HEK293 (cell line): ENCODE data around the gene CACNG7.

Experiments
- GLIS1 ChIP-seq: fragments of 450-650 bp; formaldehyde crosslinking; IDR thresholded peaks from 2 replicates; pipeline ENCODE4 v1.5.1; 2016; ENCODE audit warnings: missing biosample characterization, missing genetic modification characterization
- HOXC10 ChIP-seq: sonication (generic); formaldehyde crosslinking; IDR thresholded peaks from 2 replicates; pipeline ENCODE4 v1.8.1; 2023; ENCODE audit warnings: mild to moderate bottlenecking, missing genetic modification reagents
- KLF1 ChIP-seq: fragments of 450-650 bp; formaldehyde crosslinking; IDR thresholded peaks from 2 replicates; pipeline ENCODE4 v1.5.1; 2016; ENCODE audit warnings: missing biosample characterization, missing genetic modification characterization
- PRDM1 ChIP-seq: fragments of 450-650 bp; formaldehyde crosslinking; IDR thresholded peaks from 2 replicates; pipeline ENCODE4; 2016; ENCODE audit warnings: missing biosample characterization, missing genetic modification characterization
- SP2 ChIP-seq: fragments of 450-650 bp; formaldehyde crosslinking; IDR thresholded peaks from 2 replicates; pipeline ENCODE4 v1.5.1; 2016; ENCODE audit warnings: missing biosample characterization, missing genetic modification characterization
- ZEB2 ChIP-seq: fragments of 450-650 bp; formaldehyde crosslinking; IDR thresholded peaks from 2 replicates; pipeline ENCODE4 v1.5.1; 2016; ENCODE audit warnings: missing biosample characterization, missing genetic modification characterization
- ZFHX2 ChIP-seq: fragments of 450-650 bp; formaldehyde crosslinking; conservative IDR thresholded peaks from 2 replicates; pipeline ENCODE4 v1.5.1; 2016; ENCODE audit warnings: missing biosample characterization, missing genetic modification characterization
- ZNF138 ChIP-seq: fragments of 450-650 bp; formaldehyde crosslinking; IDR thresholded peaks from 2 replicates; pipeline ENCODE4 v1.5.1; 2016; ENCODE audit warnings: missing biosample characterization, missing genetic modification characterization, borderline replicate concordance
- ZNF302 ChIP-seq: fragments of 450-650 bp; formaldehyde crosslinking; IDR thresholded peaks from 2 replicates; pipeline ENCODE4 v1.5.1; 2016; ENCODE audit warnings: missing biosample characterization, missing genetic modification characterization, low read depth
- ZNF335 ChIP-seq: fragments of 450-650 bp; formaldehyde crosslinking; conservative IDR thresholded peaks from 2 replicates; pipeline ENCODE4 v1.5.1; 2016; ENCODE audit warnings: missing biosample characterization, missing genetic modification characterization
- ZNF350 ChIP-seq: fragments of 450-650 bp; formaldehyde crosslinking; IDR thresholded peaks from 2 replicates; pipeline ENCODE4 v1.5.0; 2017; ENCODE audit warnings: missing biosample characterization, mild to moderate bottlenecking, missing genetic modification characterization
- ZNF366 ChIP-seq: fragments of 450-650 bp; formaldehyde crosslinking; conservative IDR thresholded peaks from 2 replicates; pipeline ENCODE4 v1.5.1; 2016; ENCODE audit warnings: missing biosample characterization, missing genetic modification characterization
- ZNF394 ChIP-seq: fragments of 450-650 bp; formaldehyde crosslinking; IDR thresholded peaks from 2 replicates; pipeline ENCODE4 v1.5.1; 2016; ENCODE audit warnings: missing biosample characterization, missing genetic modification characterization, mild to moderate bottlenecking, moderate library complexity, borderline replicate concordance
- ZNF658 ChIP-seq: fragments of 450-650 bp; formaldehyde crosslinking; IDR thresholded peaks from 2 replicates; pipeline ENCODE4; 2016; ENCODE audit warnings: missing biosample characterization, missing genetic modification characterization
- ZNF670 ChIP-seq: fragments of 450-650 bp; formaldehyde crosslinking; IDR thresholded peaks from 2 replicates; pipeline ENCODE4 v1.5.1; 2016; ENCODE audit warnings: missing biosample characterization, missing genetic modification characterization, low read depth
- ZNF776 ChIP-seq: fragments of 450-650 bp; formaldehyde crosslinking; IDR thresholded peaks from 2 replicates; pipeline ENCODE4 v1.5.0; 2017; ENCODE audit warnings: missing biosample characterization, missing genetic modification characterization, borderline replicate concordance
- ZXDB ChIP-seq: fragments of 450-650 bp; formaldehyde crosslinking; IDR thresholded peaks from 2 replicates; pipeline ENCODE4 v1.5.1; 2016; ENCODE audit warnings: missing biosample characterization, missing genetic modification characterization
- TF ChIP-seq, protein P1 (sequence below): fragments of 450-650 bp; formaldehyde crosslinking; IDR thresholded peaks from 2 replicates; pipeline ENCODE4 v1.5.1; 2016; ENCODE audit warnings: missing biosample characterization, missing genetic modification characterization
- TF ChIP-seq, protein P2 (sequence below): fragments of 450-650 bp; formaldehyde crosslinking; IDR thresholded peaks from 2 replicates; pipeline ENCODE4 v1.5.1; 2016; ENCODE audit warnings: missing biosample characterization, missing genetic modification characterization
- TF ChIP-seq, protein P3 (sequence below): fragments of 450-650 bp; formaldehyde crosslinking; IDR thresholded peaks from 2 replicates; pipeline ENCODE4 v1.5.1; 2016; ENCODE audit warnings: missing biosample characterization, missing genetic modification characterization
- TF ChIP-seq, protein P4 (sequence below): fragments of 450-650 bp; formaldehyde crosslinking; IDR thresholded peaks from 2 replicates; pipeline ENCODE4 v1.5.1; 2017; ENCODE audit warnings: missing biosample characterization, missing genetic modification characterization
- TF ChIP-seq, protein P5 (sequence below): fragments of 450-650 bp; formaldehyde crosslinking; IDR thresholded peaks from 2 replicates; pipeline ENCODE4 v1.5.1; 2016; ENCODE audit warnings: missing biosample characterization, missing genetic modification characterization

The CACNG7 gene

DNA sequence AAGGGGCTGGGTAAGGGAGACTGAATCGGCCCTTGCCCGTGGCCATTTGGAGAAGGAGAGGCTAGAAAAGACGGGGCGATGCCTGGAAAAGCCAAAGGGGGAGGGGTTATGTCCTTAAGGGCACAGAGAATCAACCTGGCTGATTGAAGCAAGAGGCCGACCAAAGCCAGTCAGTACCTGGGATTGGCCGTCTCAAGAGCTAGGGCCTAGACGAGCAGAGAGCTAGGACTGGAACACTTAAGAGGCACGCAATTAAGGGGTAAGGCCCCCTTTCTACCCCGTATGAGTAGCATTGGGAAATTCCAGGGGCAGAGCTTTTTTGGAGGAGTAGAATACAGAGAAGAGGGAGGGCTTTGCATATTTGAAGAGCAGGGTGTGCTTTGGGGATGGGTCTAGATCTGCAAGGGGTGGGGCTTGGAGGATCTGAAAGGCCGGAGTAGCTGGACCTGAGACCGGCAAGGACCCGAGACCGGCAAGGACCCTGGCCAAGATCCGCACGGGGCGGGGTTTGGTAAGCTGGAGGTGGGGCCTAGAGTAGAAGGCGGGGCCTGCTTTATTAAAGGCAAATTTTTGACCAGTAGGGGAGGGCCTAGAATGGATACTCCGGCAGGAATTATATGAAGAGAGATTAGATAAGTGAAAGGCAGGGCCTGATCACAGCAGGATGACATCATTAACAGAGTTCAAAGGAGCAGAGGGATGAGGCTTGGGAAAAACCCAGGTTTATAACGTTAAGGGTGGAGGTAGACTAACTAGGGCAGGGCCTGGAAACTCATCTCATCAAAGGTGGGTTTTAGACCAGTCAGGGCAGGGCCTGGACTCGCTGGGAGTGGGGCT lies 71.7 kb downstream of the CACNG7 start (continued):
- TF ChIP-seq, protein P1, sequence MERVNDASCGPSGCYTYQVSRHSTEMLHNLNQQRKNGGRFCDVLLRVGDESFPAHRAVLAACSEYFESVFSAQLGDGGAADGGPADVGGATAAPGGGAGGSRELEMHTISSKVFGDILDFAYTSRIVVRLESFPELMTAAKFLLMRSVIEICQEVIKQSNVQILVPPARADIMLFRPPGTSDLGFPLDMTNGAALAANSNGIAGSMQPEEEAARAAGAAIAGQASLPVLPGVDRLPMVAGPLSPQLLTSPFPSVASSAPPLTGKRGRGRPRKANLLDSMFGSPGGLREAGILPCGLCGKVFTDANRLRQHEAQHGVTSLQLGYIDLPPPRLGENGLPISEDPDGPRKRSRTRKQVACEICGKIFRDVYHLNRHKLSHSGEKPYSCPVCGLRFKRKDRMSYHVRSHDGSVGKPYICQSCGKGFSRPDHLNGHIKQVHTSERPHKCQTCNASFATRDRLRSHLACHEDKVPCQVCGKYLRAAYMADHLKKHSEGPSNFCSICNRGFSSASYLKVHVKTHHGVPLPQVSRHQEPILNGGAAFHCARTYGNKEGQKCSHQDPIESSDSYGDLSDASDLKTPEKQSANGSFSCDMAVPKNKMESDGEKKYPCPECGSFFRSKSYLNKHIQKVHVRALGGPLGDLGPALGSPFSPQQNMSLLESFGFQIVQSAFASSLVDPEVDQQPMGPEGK = peak; percentile 50
- TF ChIP-seq KLF1 (tag by site-specific recombination) = peak; percentile 91
- TF ChIP-seq SP2 (tag by site-specific recombination) = peak; percentile 38
- TF ChIP-seq ZNF658 = no peak
- peak; percentile 75 for TF ChIP-seq ZNF350 (tag by site-specific recombination)
- peak; percentile 72 for TF ChIP-seq ZXDB (tag by site-specific recombination)
- no peak for TF ChIP-seq ZNF670 (tag by site-specific recombination)
- TF ChIP-seq GLIS1 (tag by site-specific recombination) = no peak
- no peak for TF ChIP-seq ZNF138 (tag by site-specific recombination)
- TF ChIP-seq, protein P2, sequence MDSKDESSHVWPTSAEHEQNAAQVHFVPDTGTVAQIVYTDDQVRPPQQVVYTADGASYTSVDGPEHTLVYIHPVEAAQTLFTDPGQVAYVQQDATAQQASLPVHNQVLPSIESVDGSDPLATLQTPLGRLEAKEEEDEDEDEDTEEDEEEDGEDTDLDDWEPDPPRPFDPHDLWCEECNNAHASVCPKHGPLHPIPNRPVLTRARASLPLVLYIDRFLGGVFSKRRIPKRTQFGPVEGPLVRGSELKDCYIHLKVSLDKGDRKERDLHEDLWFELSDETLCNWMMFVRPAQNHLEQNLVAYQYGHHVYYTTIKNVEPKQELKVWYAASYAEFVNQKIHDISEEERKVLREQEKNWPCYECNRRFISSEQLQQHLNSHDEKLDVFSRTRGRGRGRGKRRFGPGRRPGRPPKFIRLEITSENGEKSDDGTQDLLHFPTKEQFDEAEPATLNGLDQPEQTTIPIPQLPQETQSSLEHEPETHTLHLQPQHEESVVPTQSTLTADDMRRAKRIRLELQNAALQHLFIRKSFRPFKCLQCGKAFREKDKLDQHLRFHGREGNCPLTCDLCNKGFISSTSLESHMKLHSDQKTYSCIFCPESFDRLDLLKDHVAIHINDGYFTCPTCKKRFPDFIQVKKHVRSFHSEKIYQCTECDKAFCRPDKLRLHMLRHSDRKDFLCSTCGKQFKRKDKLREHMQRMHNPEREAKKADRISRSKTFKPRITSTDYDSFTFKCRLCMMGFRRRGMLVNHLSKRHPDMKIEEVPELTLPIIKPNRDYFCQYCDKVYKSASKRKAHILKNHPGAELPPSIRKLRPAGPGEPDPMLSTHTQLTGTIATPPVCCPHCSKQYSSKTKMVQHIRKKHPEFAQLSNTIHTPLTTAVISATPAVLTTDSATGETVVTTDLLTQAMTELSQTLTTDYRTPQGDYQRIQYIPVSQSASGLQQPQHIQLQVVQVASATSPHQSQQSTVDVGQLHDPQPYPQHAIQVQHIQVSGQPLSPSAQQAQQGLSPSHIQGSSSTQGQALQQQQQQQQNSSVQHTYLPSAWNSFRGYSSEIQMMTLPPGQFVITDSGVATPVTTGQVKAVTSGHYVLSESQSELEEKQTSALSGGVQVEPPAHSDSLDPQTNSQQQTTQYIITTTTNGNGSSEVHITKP (tag by site-specific recombination) = peak; percentile 99
- TF ChIP-seq PRDM1 (tag by site-specific recombination) = peak; percentile 56; the same call in 1 of the 2 replicates
- TF ChIP-seq, protein P3, sequence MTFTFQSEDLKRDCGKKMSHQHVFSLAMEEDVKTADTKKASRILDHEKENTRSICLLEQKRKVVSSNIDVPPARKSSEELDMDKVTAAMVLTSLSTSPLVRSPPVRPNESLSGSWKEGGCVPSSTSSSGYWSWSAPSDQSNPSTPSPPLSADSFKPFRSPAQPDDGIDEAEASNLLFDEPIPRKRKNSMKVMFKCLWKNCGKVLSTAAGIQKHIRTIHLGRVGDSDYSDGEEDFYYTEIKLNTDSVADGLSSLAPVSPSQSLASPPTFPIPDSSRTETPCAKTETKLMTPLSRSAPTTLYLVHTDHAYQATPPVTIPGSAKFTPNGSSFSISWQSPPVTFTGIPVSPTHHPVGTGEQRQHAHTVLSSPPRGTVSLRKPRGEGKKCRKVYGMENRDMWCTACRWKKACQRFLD (tag by site-specific recombination) = no peak
- peak; percentile 100 for TF ChIP-seq ZNF394 (tag by site-specific recombination)
- TF ChIP-seq, protein P4, sequence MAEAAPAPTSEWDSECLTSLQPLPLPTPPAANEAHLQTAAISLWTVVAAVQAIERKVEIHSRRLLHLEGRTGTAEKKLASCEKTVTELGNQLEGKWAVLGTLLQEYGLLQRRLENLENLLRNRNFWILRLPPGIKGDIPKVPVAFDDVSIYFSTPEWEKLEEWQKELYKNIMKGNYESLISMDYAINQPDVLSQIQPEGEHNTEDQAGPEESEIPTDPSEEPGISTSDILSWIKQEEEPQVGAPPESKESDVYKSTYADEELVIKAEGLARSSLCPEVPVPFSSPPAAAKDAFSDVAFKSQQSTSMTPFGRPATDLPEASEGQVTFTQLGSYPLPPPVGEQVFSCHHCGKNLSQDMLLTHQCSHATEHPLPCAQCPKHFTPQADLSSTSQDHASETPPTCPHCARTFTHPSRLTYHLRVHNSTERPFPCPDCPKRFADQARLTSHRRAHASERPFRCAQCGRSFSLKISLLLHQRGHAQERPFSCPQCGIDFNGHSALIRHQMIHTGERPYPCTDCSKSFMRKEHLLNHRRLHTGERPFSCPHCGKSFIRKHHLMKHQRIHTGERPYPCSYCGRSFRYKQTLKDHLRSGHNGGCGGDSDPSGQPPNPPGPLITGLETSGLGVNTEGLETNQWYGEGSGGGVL = peak; percentile 16; the same call in 1 of the 2 replicates
- no peak for TF ChIP-seq ZNF776 (tag by site-specific recombination)
- TF ChIP-seq, protein P5, sequence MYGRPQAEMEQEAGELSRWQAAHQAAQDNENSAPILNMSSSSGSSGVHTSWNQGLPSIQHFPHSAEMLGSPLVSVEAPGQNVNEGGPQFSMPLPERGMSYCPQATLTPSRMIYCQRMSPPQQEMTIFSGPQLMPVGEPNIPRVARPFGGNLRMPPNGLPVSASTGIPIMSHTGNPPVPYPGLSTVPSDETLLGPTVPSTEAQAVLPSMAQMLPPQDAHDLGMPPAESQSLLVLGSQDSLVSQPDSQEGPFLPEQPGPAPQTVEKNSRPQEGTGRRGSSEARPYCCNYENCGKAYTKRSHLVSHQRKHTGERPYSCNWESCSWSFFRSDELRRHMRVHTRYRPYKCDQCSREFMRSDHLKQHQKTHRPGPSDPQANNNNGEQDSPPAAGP (tag by site-specific recombination) = peak; percentile 77; the same call in 1 of the 2 replicates
- TF ChIP-seq ZNF366 (tag by site-specific recombination) = 0 out of 2 replicates have a peak, but pooled peaks have one; percentile 9
- peak; percentile 68 for TF ChIP-seq ZEB2 (tag by site-specific recombination)
- peak; percentile 61 for TF ChIP-seq ZNF335 (tag by site-specific recombination)
- TF ChIP-seq ZNF302 = no peak
- no peak for TF ChIP-seq ZFHX2 (tag by site-specific recombination)
- no peak for TF ChIP-seq HOXC10 (CRISPR knock-in tag)
- TF ChIP-seq, all 188 proteins: peak for 36
